Erythroblast (primary cell): Measurements from ENCODE around the gene IFNA21.
"Not testable (repeated sequence)": the region's sequence is repeated elsewhere in the genome, so short reads cannot be mapped to it uniquely, and the experiment has no call there.

Experiments
- GATA1 ChIP-seq: IDR thresholded peaks from 2 replicates; pipeline ENCODE4 v1.6.1; 2011; ENCODE audit warnings: low read depth, mild to moderate bottlenecking, control low read depth, low read length, moderate library complexity
- POLR2A ChIP-seq: IDR thresholded peaks from 2 replicates; pipeline ENCODE4 v1.6.1; 2011; ENCODE audit warnings: mild to moderate bottlenecking, low read length

DNA sequence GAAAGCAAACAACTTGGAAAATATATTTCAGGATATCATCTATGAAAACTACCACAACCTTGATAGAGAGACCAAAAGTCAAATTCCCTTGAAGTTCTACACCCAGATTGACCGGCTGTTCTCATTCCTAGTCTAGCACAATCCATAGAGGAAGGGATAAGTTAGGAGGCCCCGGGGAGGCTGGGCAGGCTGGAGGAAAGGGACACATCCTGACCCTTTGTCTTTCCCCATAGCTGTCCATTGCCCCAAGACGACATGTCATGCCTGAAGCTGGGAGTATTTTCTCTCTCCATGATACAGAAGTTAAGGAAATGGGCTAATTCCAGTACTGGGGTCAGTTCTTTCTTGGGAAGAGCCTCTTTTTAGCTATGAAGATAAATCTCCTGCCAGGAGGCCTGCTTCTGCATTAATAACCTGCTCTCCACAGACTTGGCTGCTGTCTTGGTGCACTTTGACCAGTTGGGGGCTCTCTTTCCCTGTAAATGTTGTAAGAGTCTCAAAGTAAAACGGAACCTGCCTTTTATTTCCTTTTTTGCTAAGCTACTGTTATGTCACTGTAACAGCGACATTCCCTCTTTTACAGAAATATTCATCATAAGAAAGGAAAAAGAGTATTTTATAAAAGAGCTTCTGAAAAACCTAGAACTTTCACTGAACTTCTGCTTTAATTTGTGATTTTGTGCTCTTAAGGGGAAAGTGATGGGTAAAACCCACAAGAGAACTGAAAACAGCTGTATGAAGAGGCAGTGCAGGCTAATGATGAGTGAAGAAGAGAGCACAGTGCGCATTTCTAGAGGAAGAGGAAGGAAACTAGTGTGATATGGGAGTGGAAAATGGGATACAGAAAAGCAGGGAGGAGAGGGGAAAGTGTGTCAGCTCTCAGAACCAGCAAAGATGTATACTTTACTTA is 28.7 kb upstream of the IFNA21 start:
- not testable (repeated sequence) for TF ChIP-seq POLR2A, GATA1
